Colonic mucosa (tissue), 4 donors: ENCODE results near the gene HTRA2. TPM values are rescaled to one million over a fixed set of nuclear protein-coding genes. Genes with fewer than 3 reads are reported as not detected.

Experiments
- DNase-seq: peaks from one replicate; pipeline ENCODE4 v3.0.0-alpha.2; 2020
- H3K27ac ChIP-seq: fragments of 200-600 bp; one replicate; pipeline ENCODE4 v1.8.0; 2021
- H3K27me3 ChIP-seq: fragments of 200-600 bp; one replicate; pipeline ENCODE4 v1.8.0; 2021
- H3K36me3 ChIP-seq: fragments of 200-600 bp; one replicate; pipeline ENCODE4 v1.8.0; 2021
- H3K4me1 ChIP-seq: fragments of 200-600 bp; one replicate; pipeline ENCODE4 v1.8.0; 2021; ENCODE audit warnings: mild to moderate bottlenecking
- H3K4me3 ChIP-seq: fragments of 200-600 bp; one replicate; pipeline ENCODE4 v1.8.0; 2021
- H3K9ac ChIP-seq, 2 donors: one replicate each; pipeline ENCODE4 v1.7.0; 2013; ENCODE audit warnings: control low read depth in 2 of 2, low read depth in 2 of 2, low read length in 2 of 2
- H3K9me3 ChIP-seq: fragments of 200-600 bp; one replicate; pipeline ENCODE4 v1.8.0; 2021
- CTCF ChIP-seq: fragments of 200-600 bp; IDR thresholded peaks from one replicate; pipeline ENCODE4 v1.8.0; 2022; ENCODE audit warnings: antibody characterized with exemption, mild to moderate bottlenecking
- intact Hi-C: fragments of 100-400 bp; cut with DNase I; formaldehyde crosslinking; loops from one replicate; pipeline ENCODE4 v1.14.1; 2022
- total RNA-seq, 2 donors: library from RNA; stranded (reverse); fragmentation: NEBNext Ultra II Directional in 1 of 2; extraction: Animal tissue kit (Norgen Biotek cat#: 25700) in 1 of 2; gene quantifications; one replicate each; pipeline ENCODE4 v1.2.1, GENCODE V29; 2021
- donor health status: healthy.
- donor health status: DM: no; HTN: no; CAD: no.
- donor health status: DM: no; HTN: no; CAD: no.

The HTRA2 gene
- total RNA-seq, 2 donors from 2014 or later: 26.3 to 41.5 TPM

GRCh38 chr2:74507926-74508520, 21.7 kb upstream of the HTRA2 start:
- Histone ChIP-seq H3K36me3 (peaks cover 3% of the 10 kb centered on the region), H3K4me3 (peak overlapping the region; percentile 68), H3K27me3 (peaks cover 29% of the 10 kb centered on the region), H3K9me3 (no peaks in the 10 kb centered on the region), H3K27ac (peak overlapping the region; percentile 96), H3K4me1 (peaks cover 12% of the 10 kb centered on the region), H3K9ac (peak overlapping the region; percentile 76 to 90)
- no peak for TF ChIP-seq CTCF
- DNase-seq: peak; percentile 62
- intact Hi-C loops: no loop called here

GRCh38 chr2:74510272-74510671, 19.5 kb upstream of the HTRA2 start:
- H3K9me3 ChIP-seq: no peaks in the 10 kb centered on the region
- H3K27me3 ChIP-seq: peaks cover 51% of the 10 kb centered on the region
- TF ChIP-seq CTCF: no peak

GRCh38 chr2:74511104-74511989, 18.4 kb upstream of the HTRA2 start:
- no peak overlapping the region for H3K9ac ChIP-seq
- no peak overlapping the region for H3K27ac ChIP-seq
- no peak overlapping the region for H3K4me3 ChIP-seq
- DNase-seq: no peak
- intact Hi-C loops: no loop called here
- H3K27me3 ChIP-seq: peaks cover 62% of the 10 kb centered on the region
- no peak for TF ChIP-seq CTCF
- peaks cover 21% of the 10 kb centered on the region for H3K4me1 ChIP-seq
- no peaks in the 10 kb centered on the region for H3K36me3 ChIP-seq
- H3K9me3 ChIP-seq: no peaks in the 10 kb centered on the region

More at GRCh38 chr2:74510272-74510671, 19.5 kb upstream of the HTRA2 start:
- Histone ChIP-seq H3K36me3 (peaks cover under 1% of the 10 kb centered on the region), H3K9ac (no peak overlapping the region), H3K4me1 (peaks cover 19% of the 10 kb centered on the region), H3K4me3 (no peak overlapping the region), H3K27ac (no peak overlapping the region)
- DNase-seq: no peak
- intact Hi-C loops: no loop called here

- TF ChIP-seq CTCF: no peak
- H3K27ac ChIP-seq: no peak overlapping the region
- H3K4me1 ChIP-seq: peaks cover 18% of the 10 kb centered on the region
- H3K27me3 ChIP-seq: peaks cover 67% of the 10 kb centered on the region
- no peaks in the 10 kb centered on the region for H3K9me3 ChIP-seq
- no peaks in the 10 kb centered on the region for H3K36me3 ChIP-seq
- DNase-seq: no peak
- no peak overlapping the region for H3K4me3 ChIP-seq
- H3K9ac ChIP-seq: no peak overlapping the region
- intact Hi-C loops: no loop called here
Observed at GRCh38 chr2:74512744-74513604, 16.8 kb upstream of the HTRA2 start.

- Histone ChIP-seq H3K9me3 (no peaks in the 10 kb centered on the region), H3K4me1 (peaks cover 18% of the 10 kb centered on the region), H3K4me3 (no peak overlapping the region), H3K27ac (no peak overlapping the region), H3K27me3 (peaks cover 67% of the 10 kb centered on the region), H3K36me3 (no peaks in the 10 kb centered on the region), H3K9ac (no peak overlapping the region)
- no peak for DNase-seq
- intact Hi-C loops: no loop called here
- TF ChIP-seq CTCF: no peak
Observed at GRCh38 chr2:74513605-74514367, 15.9 kb upstream of the HTRA2 start.
